HG03280 (cell line): Measurements from ENCODE around the gene NPR1.
"Not testable (repeated sequence)": the region's sequence is repeated elsewhere in the genome, so short reads cannot be mapped to it uniquely, and the experiment has no call there.

Experiments
- ATAC-seq: cut with Tn5 transposase; IDR thresholded peaks from one replicate; pipeline ENCODE4 v1.9.1; 2021; ENCODE audit warnings: mild to moderate bottlenecking, moderate library complexity; ENCODE audit not compliant: unreplicated experiment

Gene NPR1

GRCh38 chr1:153649137-153649862 lies 29.2 kb upstream of the NPR1 start:
- ATAC-seq, result no peak

- ATAC-seq, result no peak
Measured at GRCh38 chr1:153649863-153650235, 28.6 kb upstream of the NPR1 start.

DNA sequence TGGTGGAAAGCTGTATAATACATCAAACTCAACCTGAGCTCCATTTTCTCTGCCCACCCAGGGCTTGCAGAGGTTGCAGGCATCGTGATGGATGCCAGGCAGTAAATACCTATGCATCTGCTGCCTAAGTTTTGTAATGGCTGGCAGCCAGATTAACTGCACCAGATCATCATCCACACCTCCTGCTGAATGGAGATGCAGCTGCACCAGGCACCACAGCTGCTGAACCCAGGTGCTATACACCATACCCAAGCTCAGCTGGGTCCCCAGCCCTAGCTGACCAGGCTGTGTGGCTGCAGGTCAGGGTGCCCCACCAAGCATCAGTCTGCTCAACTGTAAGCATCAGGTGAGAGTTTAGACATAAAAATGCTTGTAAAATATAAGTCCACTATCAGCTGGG lies 26.7 kb upstream of the NPR1 start:
- ATAC-seq, result no peak

GRCh38 chr1:153652805-153653500 lies 25.5 kb upstream of the NPR1 start:
- no peak for ATAC-seq

DNA sequence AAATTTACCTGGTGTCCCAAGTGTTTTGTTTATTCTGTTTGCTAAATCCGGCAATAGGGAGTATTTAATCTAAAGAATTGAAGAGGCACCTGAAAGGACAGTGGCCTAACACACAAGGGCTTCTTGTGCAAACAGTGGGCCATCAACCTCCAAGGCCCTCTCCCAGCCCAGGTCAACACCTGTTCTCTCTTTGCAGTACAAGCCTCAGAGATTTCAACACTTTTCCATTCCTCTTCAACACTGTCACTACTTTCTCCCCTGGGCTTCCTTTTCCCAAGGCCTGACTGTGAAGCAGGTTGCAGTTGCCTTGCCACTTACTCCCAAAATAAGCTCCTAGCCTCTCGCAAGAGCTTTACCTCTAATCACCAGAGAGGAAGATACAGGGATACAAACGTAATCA lies 23.2 kb upstream of the NPR1 start:
- no peak for ATAC-seq

- ATAC-seq, result peak; percentile 90
Measured at GRCh38 chr1:153658400-153659174, 19.9 kb upstream of the NPR1 start, which contains the start of gene SNAPIN. SNAPIN (plus strand) TSS chr1:153658703; CDS start chr1:153658744, 41 bp downstream.

GRCh38 chr1:153659175-153659534 lies 19.3 kb upstream of the NPR1 start:
- no peak for ATAC-seq

GRCh38 chr1:153659656-153660055 lies 18.8 kb upstream of the NPR1 start:
- ATAC-seq, result no peak

- no peak for ATAC-seq
Measured at GRCh38 chr1:153661111-153661708, 17.3 kb upstream of the NPR1 start.

GRCh38 chr1:153662269-153662668 lies 16.2 kb upstream of the NPR1 start:
- ATAC-seq, result no peak

DNA sequence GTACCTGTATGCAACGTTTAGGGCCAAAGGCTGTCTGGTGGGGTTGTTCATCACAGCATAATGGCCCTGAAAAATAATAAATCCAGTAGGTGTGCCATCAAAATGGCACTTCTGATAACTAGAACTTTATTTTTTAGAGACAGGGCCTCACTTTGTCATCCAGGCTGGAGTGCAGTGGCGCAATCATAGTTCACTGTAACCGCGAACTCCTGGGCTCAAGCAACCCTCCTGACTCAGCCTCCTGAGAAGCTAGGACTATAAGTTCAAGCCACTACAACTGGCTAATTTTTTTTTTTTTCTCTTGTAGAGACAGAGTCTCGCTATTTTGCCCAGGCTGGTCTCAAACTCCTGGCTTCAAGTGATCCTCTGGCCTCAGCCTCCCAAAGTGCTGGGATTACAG lies 15.3 kb upstream of the NPR1 start:
- no peak for ATAC-seq

GRCh38 chr1:153667439-153667838 lies 11.0 kb upstream of the NPR1 start:
- ATAC-seq, result no peak

- not testable (repeated sequence) for ATAC-seq
Measured at GRCh38 chr1:153668672-153669071, 9.8 kb upstream of the NPR1 start.

DNA sequence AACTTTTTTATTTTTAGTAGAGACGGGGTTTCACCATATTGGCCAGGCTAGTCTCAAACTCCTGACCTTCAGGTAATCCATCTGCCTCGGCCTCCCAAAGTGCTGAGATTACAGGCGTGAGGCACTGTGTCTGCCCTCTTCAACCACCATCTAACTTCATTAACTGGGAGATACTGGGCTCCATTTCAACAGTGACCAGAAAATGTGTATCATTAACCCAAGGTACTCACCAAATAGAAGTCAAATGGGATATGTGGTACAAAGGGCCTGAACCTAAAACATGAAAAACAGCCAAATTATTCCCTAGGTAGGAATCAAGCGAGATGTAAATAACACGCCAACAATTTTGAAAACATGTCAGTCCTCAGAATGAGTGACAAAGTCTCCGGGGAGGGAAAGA lies 8.9 kb upstream of the NPR1 start:
- ATAC-seq, result no peak

- no peak for ATAC-seq
Measured at GRCh38 chr1:153670257-153670858, 8.1 kb upstream of the NPR1 start.

DNA sequence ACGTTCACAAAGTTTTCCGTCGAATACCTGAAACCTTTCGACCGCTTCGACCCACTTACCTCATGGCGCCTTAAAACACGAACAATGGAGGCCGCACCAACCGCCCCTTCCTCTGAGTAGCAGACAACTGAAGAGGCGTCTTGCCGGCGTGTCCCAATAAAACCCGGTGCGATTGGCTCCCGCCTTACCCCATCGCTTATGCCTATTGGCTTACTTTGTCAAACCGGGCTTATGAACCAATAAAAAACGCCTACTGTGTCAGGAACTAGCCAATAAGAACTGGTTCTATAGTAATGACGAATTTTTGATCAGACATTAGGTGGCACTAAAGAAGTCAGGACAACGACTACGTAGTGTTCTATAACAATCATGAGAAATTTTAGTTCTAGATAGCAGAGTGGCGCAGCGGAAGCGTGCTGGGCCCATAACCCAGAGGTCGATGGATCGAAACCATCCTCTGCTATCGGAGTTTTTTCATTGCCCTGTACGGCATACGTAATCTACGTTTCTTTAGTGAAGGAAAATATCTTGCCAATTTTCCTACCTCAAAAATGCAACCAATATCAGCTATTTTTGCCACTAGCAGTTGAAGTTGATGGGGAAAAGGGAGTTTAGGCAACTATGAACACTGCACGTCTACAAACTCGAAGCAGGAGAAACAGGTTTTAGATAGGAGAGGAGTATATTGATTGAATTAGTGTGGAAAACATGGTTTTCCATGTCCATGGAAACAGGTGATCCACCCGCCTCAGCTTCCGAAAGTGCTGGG lies 7.4 kb upstream of the NPR1 start, which contains the start of gene ILF2:
TSS of gene ILF2 (minus strand) at position 135 of the 769 bp plus-strand sequence. CDS start at position 64, 71 bp downstream.
- peak; percentile 95 for ATAC-seq

GRCh38 chr1:153671628-153672353 lies 6.7 kb upstream of the NPR1 start:
- ATAC-seq, result peak; percentile 20

- ATAC-seq, result no peak
Measured at GRCh38 chr1:153673511-153673910, 5.0 kb upstream of the NPR1 start.

- ATAC-seq, result no peak
Measured at GRCh38 chr1:153677718-153678518, 570 bp upstream of the NPR1 start.
